GM21526 (cell line): ENCODE measurements around the gene MAST4.

ENCODE experiments used
- ATAC-seq: cut with Tn5 transposase; IDR thresholded peaks from one replicate; pipeline ENCODE4 v1.9.1; 2021; ENCODE audit warnings: moderate library complexity; ENCODE audit not compliant: unreplicated experiment, low FRiP score

The MAST4 gene

GRCh38 chr5:67005737-67006499 is 409.7 kb downstream of the MAST4 start:
- no peak for ATAC-seq

GRCh38 chr5:67006500-67006848 is 410.3 kb downstream of the MAST4 start:
- no peak for ATAC-seq

GRCh38 chr5:67009028-67009427 is 412.8 kb downstream of the MAST4 start:
- no peak for ATAC-seq

- ATAC-seq: no peak
These were observed 414.7 kb downstream of the MAST4 start for GRCh38 chr5:67010684-67011409.

- no peak for ATAC-seq
These were observed 415.2 kb downstream of the MAST4 start for GRCh38 chr5:67011422-67011821.

- ATAC-seq: no peak
These were observed 416.0 kb downstream of the MAST4 start for GRCh38 chr5:67012171-67012570.

- no peak for ATAC-seq
These were observed 417.5 kb downstream of the MAST4 start for GRCh38 chr5:67013719-67014118.

GRCh38 chr5:67014191-67014590 is 418.0 kb downstream of the MAST4 start:
- ATAC-seq: no peak

- ATAC-seq: no peak
These were observed 418.8 kb downstream of the MAST4 start for GRCh38 chr5:67014957-67015400.

- no peak for ATAC-seq
These were observed 419.5 kb downstream of the MAST4 start for GRCh38 chr5:67015541-67016191.

GRCh38 chr5:67019065-67019845 is 423.1 kb downstream of the MAST4 start:
- ATAC-seq: no peak

- no peak for ATAC-seq
These were observed 424.0 kb downstream of the MAST4 start for GRCh38 chr5:67020096-67020615.

GRCh38 chr5:67021031-67021430 is 424.8 kb downstream of the MAST4 start:
- no peak for ATAC-seq

- no peak for ATAC-seq
These were observed 425.3 kb downstream of the MAST4 start for GRCh38 chr5:67021521-67021920.

- ATAC-seq: no peak
These were observed 425.8 kb downstream of the MAST4 start for GRCh38 chr5:67021962-67022361.

- ATAC-seq: no peak
These were observed 429.3 kb downstream of the MAST4 start for GRCh38 chr5:67025457-67025856.

- ATAC-seq: no peak
These were observed 430.1 kb downstream of the MAST4 start for GRCh38 chr5:67026278-67026677.

GRCh38 chr5:67027171-67027570 is 431.0 kb downstream of the MAST4 start:
- no peak for ATAC-seq

GRCh38 chr5:67028371-67028770 is 432.2 kb downstream of the MAST4 start:
- ATAC-seq: no peak

GRCh38 chr5:67028941-67029340 is 432.7 kb downstream of the MAST4 start:
- ATAC-seq: no peak

- ATAC-seq: no peak
These were observed 433.3 kb downstream of the MAST4 start for GRCh38 chr5:67029481-67029880.
